ENCODE measurements around the gene NCF2. TPM values are rescaled to one million over a fixed set of nuclear protein-coding genes. Genes with fewer than 3 reads are reported as not detected.

The NCF2 gene
- total RNA-seq, 1 experiment from 2014 or later, result not detected

GRCh38 chr1:183514235-183514634 is 76.0 kb downstream of the NCF2 start:
- BruUV-seq (replicated peaks), result no TSS peak

GRCh38 chr1:183512450-183512849 is 77.8 kb downstream of the NCF2 start:
- intact Hi-C loops (cut with micrococcal nuclease; ENCODE audit: unreplicated experiment), result no loop called here
- BruUV-seq (replicated peaks), result no TSS peak

More at GRCh38 chr1:183514235-183514634, 76.0 kb downstream of the NCF2 start:
- intact Hi-C loops (cut with micrococcal nuclease; ENCODE audit: unreplicated experiment), result no loop called here
- H3K9me3 ChIP-seq (ENCODE audit: low read depth, low read length, poor library complexity, severe bottlenecking), result no peaks in the 10 kb centered on the region
- H3K27ac ChIP-seq (ENCODE audit: low read depth, low read length, poor library complexity, severe bottlenecking), result no peak overlapping the region
- DNase-seq (ENCODE audit: low spot score), result no peak
- CTCF ChIA-PET, result no interaction called here
- H3K4me3 ChIP-seq (ENCODE audit: low read depth, low read length, poor library complexity, severe bottlenecking), result no peak overlapping the region
- TF ChIP-seq EZH2 (IDR thresholded peaks at IDR 0.05; ENCODE audit: borderline replicate concordance, low read depth, low read length, poor library complexity, severe bottlenecking), result no peak
- TF ChIP-seq CTCF (conservative IDR thresholded peaks at IDR 0.05; ENCODE audit: low read depth, low read length), result no peak
- peaks cover 17% of the 10 kb centered on the region for H3K4me1 ChIP-seq (ENCODE audit: insufficient read depth, low read length, poor library complexity, severe bottlenecking)
- POLR2A ChIA-PET (ENCODE audit: low non-redundant PET), result no interaction called here
- H3K36me3 ChIP-seq (ENCODE audit: insufficient read depth, low read length, poor library complexity, severe bottlenecking), result peaks cover 12% of the 10 kb centered on the region
- H3K27me3 ChIP-seq (replicated peaks; ENCODE audit: insufficient read depth, low read depth, low read length, poor library complexity), result no peaks in the 10 kb centered on the region

GRCh38 chr1:183508694-183509093 is 81.6 kb downstream of the NCF2 start:
- ChIA-PET CTCF (no interaction called here), POLR2A (ENCODE audit: low non-redundant PET) (interaction anchor here (0.6 kb wide), 1 partner anchor 919 kb away, joined by 3 read pairs; no protein-coding TSS in a partner anchor)
- Histone ChIP-seq H3K4me3 (ENCODE audit: low read depth, low read length, poor library complexity, severe bottlenecking) (no peak overlapping the region), H3K9me3 (ENCODE audit: low read depth, low read length, poor library complexity, severe bottlenecking) (no peaks in the 10 kb centered on the region), H3K27ac (ENCODE audit: low read depth, low read length, poor library complexity, severe bottlenecking) (no peak overlapping the region), H3K4me1 (ENCODE audit: insufficient read depth, low read length, poor library complexity, severe bottlenecking) (peaks cover 21% of the 10 kb centered on the region), H3K36me3 (ENCODE audit: insufficient read depth, low read length, poor library complexity, severe bottlenecking) (no peaks in the 10 kb centered on the region), H3K27me3 (replicated peaks; ENCODE audit: insufficient read depth, low read depth, low read length, poor library complexity) (no peaks in the 10 kb centered on the region)
- DNase-seq (ENCODE audit: low spot score), result no peak
- TF ChIP-seq EZH2 (IDR thresholded peaks at IDR 0.05; ENCODE audit: borderline replicate concordance, low read depth, low read length, poor library complexity, severe bottlenecking), result no peak
- no peak for TF ChIP-seq CTCF (conservative IDR thresholded peaks at IDR 0.05; ENCODE audit: low read depth, low read length)
- intact Hi-C loops (cut with micrococcal nuclease; ENCODE audit: unreplicated experiment), result no loop called here
- BruUV-seq (replicated peaks), result no TSS peak

More at GRCh38 chr1:183512450-183512849, 77.8 kb downstream of the NCF2 start:
- Histone ChIP-seq H3K27me3 (replicated peaks; ENCODE audit: insufficient read depth, low read depth, low read length, poor library complexity) (no peaks in the 10 kb centered on the region), H3K27ac (ENCODE audit: low read depth, low read length, poor library complexity, severe bottlenecking) (no peak overlapping the region), H3K36me3 (ENCODE audit: insufficient read depth, low read length, poor library complexity, severe bottlenecking) (no peaks in the 10 kb centered on the region), H3K4me3 (ENCODE audit: low read depth, low read length, poor library complexity, severe bottlenecking) (no peak overlapping the region), H3K9me3 (ENCODE audit: low read depth, low read length, poor library complexity, severe bottlenecking) (no peaks in the 10 kb centered on the region), H3K4me1 (ENCODE audit: insufficient read depth, low read length, poor library complexity, severe bottlenecking) (peaks cover 17% of the 10 kb centered on the region)
- DNase-seq (ENCODE audit: low spot score), result no peak
- ChIA-PET CTCF (no interaction called here), POLR2A (ENCODE audit: low non-redundant PET) (no interaction called here)
- TF ChIP-seq CTCF (conservative IDR thresholded peaks at IDR 0.05; ENCODE audit: low read depth, low read length) (no peak), EZH2 (IDR thresholded peaks at IDR 0.05; ENCODE audit: borderline replicate concordance, low read depth, low read length, poor library complexity, severe bottlenecking) (no peak)

Measured in A673 (cell line).